Omental fat pad (tissue), 4 donors: ENCODE measurements around the gene CPT2. TPM values are rescaled to one million over a fixed set of nuclear protein-coding genes. Genes with fewer than 3 reads are reported as not detected.
"Not testable (repeated sequence)": the region's sequence is repeated elsewhere in the genome, so short reads cannot be mapped to it uniquely, and the experiment has no call there.

Experiments
- ATAC-seq: fragments of 150-250 bp; one replicate; pipeline ENCODE4 v1.9.1; 2016; ENCODE audit warnings: mild to moderate bottlenecking, moderate library complexity; ENCODE audit not compliant: low FRiP score
- DNase-seq: peaks from one replicate; pipeline ENCODE4 v3.0.0-alpha.2; 2019; ENCODE audit warnings: low spot score
- total RNA-seq, 4 donors: library from RNA; depleted of rRNA; stranded (reverse); fragments of >200 nt; gene quantifications; one replicate each; pipeline ENCODE4 v1.1.0, GENCODE V29; 2016
- TF ChIP-seq, protein P1 (sequence below), 3 donors: fragments of 450-650 bp; IDR thresholded peaks; one replicate each; pipeline ENCODE4 v1.5.1; 2016 to 2017; ENCODE audit warnings: antibody characterized with exemption in 3 of 3, mild to moderate bottlenecking in 3 of 3, moderate library complexity in 2 of 3

Gene CPT2
- total RNA-seq, 4 donors from 2014 or later: 11.4 to 30.4 (median 17.6) TPM

DNA sequence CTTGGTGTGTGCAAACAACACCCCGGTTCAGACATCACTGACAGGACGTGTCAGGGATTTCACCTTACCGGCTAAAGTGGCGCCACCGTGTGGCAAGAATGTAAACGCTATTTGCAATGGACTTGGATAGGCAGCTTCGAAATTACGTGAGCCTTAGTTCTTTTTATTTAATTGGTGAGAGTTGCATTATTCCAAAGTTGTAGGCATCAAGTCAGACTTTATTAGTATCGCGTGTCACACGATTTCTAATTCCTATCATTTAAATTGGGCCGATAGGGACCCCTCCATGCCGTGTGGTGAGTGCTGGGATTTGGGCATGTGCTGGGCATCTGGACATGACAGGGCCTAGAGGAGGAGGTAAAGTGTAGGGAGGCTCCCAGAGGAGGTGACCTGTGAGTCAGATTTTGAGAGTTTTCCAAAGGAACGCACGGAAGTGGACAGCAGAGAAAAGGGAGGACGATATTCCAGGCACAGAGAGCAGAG is 14.5 kb upstream of the CPT2 start:
- ATAC-seq (peak; percentile 53), DNase-seq (peak; percentile 97)
- TF ChIP-seq, protein P1, sequence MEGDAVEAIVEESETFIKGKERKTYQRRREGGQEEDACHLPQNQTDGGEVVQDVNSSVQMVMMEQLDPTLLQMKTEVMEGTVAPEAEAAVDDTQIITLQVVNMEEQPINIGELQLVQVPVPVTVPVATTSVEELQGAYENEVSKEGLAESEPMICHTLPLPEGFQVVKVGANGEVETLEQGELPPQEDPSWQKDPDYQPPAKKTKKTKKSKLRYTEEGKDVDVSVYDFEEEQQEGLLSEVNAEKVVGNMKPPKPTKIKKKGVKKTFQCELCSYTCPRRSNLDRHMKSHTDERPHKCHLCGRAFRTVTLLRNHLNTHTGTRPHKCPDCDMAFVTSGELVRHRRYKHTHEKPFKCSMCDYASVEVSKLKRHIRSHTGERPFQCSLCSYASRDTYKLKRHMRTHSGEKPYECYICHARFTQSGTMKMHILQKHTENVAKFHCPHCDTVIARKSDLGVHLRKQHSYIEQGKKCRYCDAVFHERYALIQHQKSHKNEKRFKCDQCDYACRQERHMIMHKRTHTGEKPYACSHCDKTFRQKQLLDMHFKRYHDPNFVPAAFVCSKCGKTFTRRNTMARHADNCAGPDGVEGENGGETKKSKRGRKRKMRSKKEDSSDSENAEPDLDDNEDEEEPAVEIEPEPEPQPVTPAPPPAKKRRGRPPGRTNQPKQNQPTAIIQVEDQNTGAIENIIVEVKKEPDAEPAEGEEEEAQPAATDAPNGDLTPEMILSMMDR (IDR thresholded peaks at IDR 0.05): peak in 2 of 3 donors; percentile 68 to 91

DNA sequence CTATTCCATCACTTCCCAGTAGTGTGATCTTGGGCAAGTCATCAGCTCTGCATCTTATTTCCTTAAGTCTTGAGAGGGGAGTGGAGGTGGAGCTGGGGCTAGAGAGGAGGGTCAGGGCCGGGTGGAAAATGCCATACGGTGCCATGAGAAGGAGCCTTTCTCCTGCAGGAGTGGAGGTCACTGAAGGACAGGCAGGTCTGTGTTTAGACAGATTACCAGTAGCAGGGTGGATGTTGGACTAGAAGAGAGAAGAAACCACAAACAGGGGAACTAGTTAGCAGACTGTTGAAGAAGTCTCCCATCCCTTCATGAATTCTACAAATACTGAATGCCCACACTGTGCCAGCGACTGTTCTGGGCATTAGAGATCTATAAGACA is 13.9 kb upstream of the CPT2 start:
- ATAC-seq (no peak), DNase-seq (no peak)
- TF ChIP-seq, protein P1 (IDR thresholded peaks at IDR 0.05): no peak

DNA sequence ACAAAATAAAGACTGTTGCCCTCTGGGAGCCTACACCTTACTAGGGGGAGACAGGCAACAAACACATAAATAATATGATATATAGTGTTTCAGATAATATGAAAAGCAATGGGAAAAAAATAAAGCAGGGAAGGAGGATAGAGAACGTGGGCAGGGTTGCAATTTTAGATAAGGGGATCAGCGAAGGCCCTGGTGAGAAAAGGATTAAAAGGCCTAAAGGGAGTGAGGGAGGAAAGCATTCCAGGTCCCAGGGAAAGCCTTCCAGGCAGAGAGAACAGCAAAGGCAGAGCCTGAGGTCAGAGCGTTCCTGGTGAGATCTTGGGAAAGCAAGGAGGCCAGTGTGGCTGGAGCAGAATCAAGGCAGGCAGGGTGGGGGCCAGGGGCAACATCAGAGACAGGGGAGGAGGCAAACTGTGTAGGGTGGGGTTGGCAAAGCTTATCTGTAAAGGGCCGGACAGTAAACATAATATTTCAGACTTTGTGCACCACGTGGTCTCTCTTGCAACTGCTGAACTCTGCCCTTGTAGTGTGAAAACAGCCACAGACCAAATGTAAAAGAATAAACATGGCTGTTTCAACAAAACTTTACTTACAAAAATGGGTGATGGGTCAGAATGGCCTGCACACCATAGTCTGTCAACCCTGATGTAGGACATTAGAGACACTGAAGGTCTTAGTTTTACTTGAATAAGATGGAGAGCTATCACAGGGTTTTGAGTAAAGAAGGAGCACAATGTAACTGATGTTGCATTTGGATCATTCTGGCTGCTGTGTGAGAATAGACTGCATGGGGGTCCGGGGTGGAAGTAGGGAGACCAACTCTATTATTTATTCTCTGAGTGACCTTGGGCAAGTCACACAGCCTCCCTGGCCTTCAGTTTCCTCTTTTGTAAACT is 13.3 kb upstream of the CPT2 start:
- peak; percentile 63 for ATAC-seq

GRCh38 chr1:53185955-53186297 is 10.7 kb upstream of the CPT2 start:
- ATAC-seq, DNase-seq: not testable (repeated sequence)

More for the DNA sequence above, 13.3 kb upstream of the CPT2 start:
- no peak for DNase-seq
- TF ChIP-seq, protein P1 (IDR thresholded peaks at IDR 0.05): no peak

GRCh38 chr1:53186533-53186932 is 10.1 kb upstream of the CPT2 start:
- TF ChIP-seq, protein P1 (IDR thresholded peaks at IDR 0.05): no peak
- no peak for ATAC-seq
- no peak for DNase-seq

DNA sequence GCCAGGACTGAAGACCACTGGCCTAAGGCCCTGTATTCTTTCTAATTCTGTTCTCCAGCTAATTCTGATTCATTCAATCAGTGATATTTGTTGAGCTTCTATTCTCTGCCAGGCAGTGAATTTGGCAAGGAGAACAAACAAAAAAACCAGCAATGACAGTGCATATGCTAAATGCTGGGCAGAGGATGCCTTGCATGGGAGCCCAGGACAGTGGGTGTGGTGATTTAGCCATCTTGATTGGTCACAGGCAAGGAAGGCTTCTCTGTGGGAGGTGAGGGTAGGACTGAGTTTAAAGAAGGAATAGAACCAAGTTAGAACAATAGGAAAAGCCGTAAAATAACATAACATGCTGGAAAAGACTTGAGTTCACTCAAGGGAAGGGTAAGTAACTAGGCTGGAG is 9.2 kb upstream of the CPT2 start:
- TF ChIP-seq, protein P1 (IDR thresholded peaks at IDR 0.05): no peak
- ATAC-seq (no peak), DNase-seq (no peak)

DNA sequence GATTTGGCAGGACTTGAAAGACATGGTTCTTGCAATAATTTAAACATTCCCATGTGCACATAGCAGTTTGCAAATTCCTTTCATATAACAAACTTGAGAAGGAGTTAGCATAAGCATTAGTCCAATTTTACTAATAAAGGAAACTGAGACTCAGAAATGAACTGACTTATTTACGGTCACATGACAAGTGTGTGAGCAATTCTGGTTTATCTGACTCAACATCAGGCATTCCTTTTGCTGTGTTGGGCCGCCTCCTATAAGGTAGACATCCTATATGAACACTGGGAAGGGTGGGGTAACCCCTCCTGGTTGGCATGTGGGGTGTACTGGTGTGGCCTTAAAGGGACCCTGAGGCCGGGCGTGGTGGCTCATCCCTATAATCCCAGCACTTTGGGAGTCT is 8.5 kb upstream of the CPT2 start:
- TF ChIP-seq, protein P1 (IDR thresholded peaks at IDR 0.05): no peak
- no peak for ATAC-seq

More for the DNA sequence above, 8.5 kb upstream of the CPT2 start:
- DNase-seq: no peak
